Thymus (tissue), 14 donors: ENCODE results near the gene CCDC28A. TPM values are rescaled to one million over a fixed set of nuclear protein-coding genes. Genes with fewer than 3 reads are reported as not detected.
"Not testable (repeated sequence)": the region's sequence is repeated elsewhere in the genome, so short reads cannot be mapped to it uniquely, and the experiment has no call there.

Experiments
- DNase-seq, 9 donors: peaks; one replicate each; pipeline ENCODE4 v3.0.0-alpha.2; 2013; ENCODE audit warnings: low spot score in 9 of 9, low read depth in 6 of 9, missing footprints in 1 of 9
- H3K27ac ChIP-seq, 2 donors: one replicate each; pipeline ENCODE4 v1.5.1; 2013; ENCODE audit warnings: control low read depth in 1 of 2, low read depth in 1 of 2, low read length in 1 of 2, mild to moderate bottlenecking in 1 of 2, moderate library complexity in 1 of 2
- H3K27me3 ChIP-seq, 2 donors: one replicate each; pipeline ENCODE4 v1.5.1; 2013; ENCODE audit warnings: low read length in 1 of 2; ENCODE audit not compliant: control insufficient read depth in 2 of 2, insufficient read depth in 1 of 2
- H3K36me3 ChIP-seq, 2 donors: one replicate each; pipeline ENCODE4 v1.5.1; 2013; ENCODE audit warnings: low read length in 1 of 2, mild to moderate bottlenecking in 1 of 2, moderate library complexity in 1 of 2; ENCODE audit not compliant: control insufficient read depth in 2 of 2, insufficient read depth in 2 of 2
- H3K4me1 ChIP-seq, 2 donors: one replicate each; pipeline ENCODE4 v1.5.1; 2013; ENCODE audit warnings: low read length in 2 of 2; ENCODE audit not compliant: control insufficient read depth in 2 of 2, insufficient read depth in 2 of 2
- H3K4me3 ChIP-seq, 2 donors: one replicate each; pipeline ENCODE4 v1.5.1; 2013; ENCODE audit warnings: low read length in 2 of 2, control low read depth in 1 of 2, mild to moderate bottlenecking in 1 of 2
- H3K9me3 ChIP-seq, 2 donors: one replicate each; pipeline ENCODE4 v1.5.1; 2013; ENCODE audit warnings: low read length in 1 of 2, mild to moderate bottlenecking in 1 of 2; ENCODE audit not compliant: control insufficient read depth in 2 of 2, insufficient read depth in 1 of 2
- WGBS: extraction: QIAGEN DNeasy Blood & Tissue Kit; methylation state at CpG from one replicate; pipeline ENCODE4 v1.1.7; 2013; 5-methylcytosine and 5-hydroxymethylcytosine counted together
- long read RNA-seq, 10 donors: transcript quantifications; one replicate each; lab custom pipeline, GENCODE V29; 2026
- polyA plus RNA-seq: library from polyadenylated mRNA; stranded (reverse); fragments of 200-250 nt; gene quantifications from one replicate; pipeline ENCODE4 v1.2.3, GENCODE V29; 2013
- total RNA-seq: library from RNA; stranded (reverse); fragments of 120-200 nt; gene quantifications from one replicate; pipeline ENCODE4 v1.2.4, GENCODE V29; 2013
- donor health status: healthy.

Gene CCDC28A
- total RNA-seq (35.6 TPM), polyA plus RNA-seq (60.3 TPM)
- long read RNA-seq, donor 1, partial matches to known transcripts, result 0 of 1 reads
- long read RNA-seq, donor 1, other reads (novel, unspliced or antisense), result 0 of 1 reads
- long read RNA-seq, donor 2, result 0 reads
- long read RNA-seq, donor 3, transcript CCDC28A-202 (6 exons, 1,505 nt), result major isoform, 10 of 32 reads
- long read RNA-seq, donor 3, partial matches to known transcripts, result 17 of 32 reads
- long read RNA-seq, donor 3, other reads (novel, unspliced or antisense), result 5 of 32 reads
- long read RNA-seq, donor 4, transcript CCDC28A-202 (6 exons, 1,505 nt), result major isoform, 5 of 5 reads
- long read RNA-seq, donor 4, partial matches to known transcripts, result 0 of 5 reads
- long read RNA-seq, donor 4, other reads (novel, unspliced or antisense), result 0 of 5 reads
- long read RNA-seq, donor 5, transcript CCDC28A-202 (6 exons, 1,505 nt), result major isoform, 17 of 22 reads
- long read RNA-seq, donor 5, partial matches to known transcripts, result 0 of 22 reads
- long read RNA-seq, donor 5, other reads (novel, unspliced or antisense), result 5 of 22 reads
- long read RNA-seq, donor 6, transcript CCDC28A-202 (6 exons, 1,505 nt), result major isoform, 13 of 13 reads
- long read RNA-seq, donor 6, partial matches to known transcripts, result 0 of 13 reads
- long read RNA-seq, donor 6, other reads (novel, unspliced or antisense), result 0 of 13 reads
- long read RNA-seq, donor 7, transcript CCDC28A-202 (6 exons, 1,505 nt), result major isoform, 11 of 20 reads
- long read RNA-seq, donor 7, partial matches to known transcripts, result 9 of 20 reads
- long read RNA-seq, donor 7, other reads (novel, unspliced or antisense), result 0 of 20 reads
- long read RNA-seq, donor 8, partial matches to known transcripts, result 0 of 2 reads
- long read RNA-seq, donor 8, other reads (novel, unspliced or antisense), result 0 of 2 reads
- long read RNA-seq, donor 9, transcript CCDC28A-202 (6 exons, 1,505 nt), result major isoform, 7 of 7 reads
- long read RNA-seq, donor 9, partial matches to known transcripts, result 0 of 7 reads
- long read RNA-seq, donor 9, other reads (novel, unspliced or antisense), result 0 of 7 reads
- long read RNA-seq, donor 10, partial matches to known transcripts, result 0 of 3 reads
- long read RNA-seq, donor 10, other reads (novel, unspliced or antisense), result 0 of 3 reads

DNA sequence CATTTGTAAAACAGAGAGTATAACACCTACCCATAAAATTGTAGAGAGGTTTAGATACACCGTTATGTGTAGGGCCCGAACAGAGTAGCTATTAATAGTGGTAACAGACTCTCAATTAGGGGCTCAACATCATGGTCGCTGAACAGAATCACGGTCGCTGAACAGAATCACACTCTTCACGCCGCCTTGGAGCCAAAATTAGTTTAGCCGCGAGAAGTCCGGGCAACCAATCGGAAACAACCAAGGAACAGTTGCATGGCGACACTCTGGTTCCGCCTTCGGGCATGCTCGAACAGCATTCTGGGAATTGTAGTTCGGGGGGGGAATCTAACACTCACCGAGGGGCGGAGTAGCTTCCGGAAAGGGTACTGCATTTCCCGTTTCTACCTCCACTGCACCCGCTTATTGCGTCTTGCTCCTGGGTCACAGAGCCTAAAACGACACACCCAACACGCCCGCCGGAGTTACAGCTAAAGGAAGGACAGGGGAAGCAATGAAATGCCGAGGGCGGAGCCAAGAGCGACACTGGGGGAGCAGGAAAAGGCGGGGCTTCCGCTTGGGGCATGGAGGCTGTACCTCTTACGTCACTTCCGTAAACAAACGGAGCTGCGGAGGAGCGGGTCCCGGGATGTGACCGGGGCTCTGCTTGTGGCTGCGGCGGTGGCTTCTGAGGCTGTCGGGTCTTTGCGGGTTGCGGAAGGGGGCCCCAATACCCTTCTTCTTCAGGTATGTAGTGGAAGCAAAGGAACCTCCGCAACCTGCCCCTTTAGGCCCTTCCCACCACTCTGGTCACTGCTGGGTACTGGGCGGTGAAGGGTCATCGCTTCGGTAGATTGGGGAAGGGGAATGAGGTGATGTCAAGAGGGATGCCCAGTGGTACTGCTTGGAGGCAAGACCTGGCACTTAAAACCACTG lies at the start of gene CCDC28A:
CCDC28A (plus strand) TSS at position 593 of the 915 bp plus-strand sequence. CDS start 2,352 bp downstream, outside the sequence.
- DNase-seq, result peak; percentile 93 to 98 (median 97)
- Histone ChIP-seq H3K36me3 (peaks cover 0 to 7% of the 10 kb centered on the region in 2 donors), H3K27me3 (no peaks in the 10 kb centered on the region), H3K4me1 (peaks cover 10 to 13% of the 10 kb centered on the region in 2 donors), H3K27ac (peak within 1 kb of the TSS; percentile 99), H3K9me3 (no peaks in the 10 kb centered on the region), H3K4me3 (peak within 1 kb of the TSS; percentile 65 to 86)
- under 1% methylated on average over 47 of the region's 47 CpGs for WGBS

- H3K27ac ChIP-seq, result no peak overlapping the region
- H3K4me1 ChIP-seq, result no peaks in the 10 kb centered on the region
- H3K36me3 ChIP-seq, result no peaks in the 10 kb centered on the region
- no peak overlapping the region for H3K4me3 ChIP-seq
- DNase-seq, result no peak
- H3K9me3 ChIP-seq, result no peaks in the 10 kb centered on the region
- WGBS, result 60% methylated on average over 3 of the region's 3 CpGs
- no peaks in the 10 kb centered on the region for H3K27me3 ChIP-seq
Observed at GRCh38 chr6:138724015-138724414, 49.6 kb upstream of the CCDC28A start.

DNA sequence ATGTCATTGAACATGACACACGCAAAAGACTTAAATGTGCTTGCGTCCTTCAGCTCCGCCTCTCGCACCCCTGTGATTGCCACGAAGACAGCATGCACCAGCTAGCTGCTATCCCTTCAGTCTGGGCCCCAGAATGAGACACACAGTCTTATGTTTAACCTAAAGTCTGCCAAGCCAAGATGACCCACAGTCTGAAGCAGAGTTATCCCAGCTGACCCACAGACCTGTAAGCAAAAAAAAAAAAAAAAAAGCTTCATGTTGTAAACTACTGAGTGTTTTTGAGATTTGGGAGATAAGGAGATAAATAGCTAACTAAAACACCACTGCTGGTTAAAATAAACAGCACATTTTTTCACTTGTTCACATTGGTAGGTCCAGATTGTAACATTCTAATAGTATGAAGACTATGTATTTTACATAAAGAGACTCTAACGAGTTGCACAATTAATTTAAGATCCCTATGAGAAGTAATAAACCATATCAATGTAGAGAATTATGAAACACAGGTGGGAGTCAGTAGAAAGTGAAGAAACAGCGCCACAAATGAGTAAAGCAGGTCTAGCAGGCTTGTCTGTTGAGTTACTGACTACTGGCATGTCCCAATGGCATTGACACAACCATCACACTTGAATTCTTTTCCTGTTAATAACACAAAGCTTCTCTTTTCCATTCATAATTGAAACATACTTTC lies 47.4 kb upstream of the CCDC28A start:
- Histone ChIP-seq H3K27me3 (no peaks in the 10 kb centered on the region), H3K4me3 (no peak overlapping the region), H3K27ac (no peak overlapping the region), H3K4me1 (no peaks in the 10 kb centered on the region), H3K9me3 (no peaks in the 10 kb centered on the region), H3K36me3 (no peaks in the 10 kb centered on the region)
- DNase-seq, result no peak
- 97% methylated on average over 7 of the region's 7 CpGs for WGBS

- WGBS, result 97% methylated on average over 3 of the region's 3 CpGs
- Histone ChIP-seq H3K4me1 (no peaks in the 10 kb centered on the region), H3K36me3 (no peaks in the 10 kb centered on the region), H3K9me3 (no peaks in the 10 kb centered on the region), H3K27ac (no peak overlapping the region), H3K4me3 (no peak overlapping the region), H3K27me3 (no peaks in the 10 kb centered on the region)
- DNase-seq, result no peak
Observed at GRCh38 chr6:138726757-138727097, 46.8 kb upstream of the CCDC28A start.

DNA sequence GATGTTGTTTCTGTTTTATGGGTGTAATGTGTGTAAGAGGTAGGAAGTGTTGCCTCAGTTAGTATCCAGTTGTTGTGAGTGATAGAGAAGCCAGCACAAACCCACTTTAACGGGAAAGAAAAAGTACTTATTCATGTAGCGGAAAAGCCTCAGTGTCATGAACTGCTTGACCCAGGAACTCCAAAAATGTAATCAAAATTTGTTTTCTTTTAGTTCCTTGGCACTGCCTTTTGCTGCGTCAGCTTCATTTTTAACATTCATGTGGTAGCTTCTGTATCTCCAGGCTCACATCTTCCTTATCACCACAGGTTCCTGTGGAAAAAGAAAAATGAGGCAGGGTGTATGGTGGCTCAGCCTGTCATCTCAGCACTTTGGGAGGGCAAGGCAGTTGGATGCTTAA lies 46.4 kb upstream of the CCDC28A start:
- no peak for DNase-seq
- H3K27me3 ChIP-seq, result no peaks in the 10 kb centered on the region
- no peaks in the 10 kb centered on the region for H3K4me1 ChIP-seq
- H3K36me3 ChIP-seq, result no peaks in the 10 kb centered on the region
- H3K9me3 ChIP-seq, result no peaks in the 10 kb centered on the region
- 98% methylated on average over 3 of the region's 3 CpGs for WGBS
- no peak overlapping the region for H3K27ac ChIP-seq
- no peak overlapping the region for H3K4me3 ChIP-seq

DNA sequence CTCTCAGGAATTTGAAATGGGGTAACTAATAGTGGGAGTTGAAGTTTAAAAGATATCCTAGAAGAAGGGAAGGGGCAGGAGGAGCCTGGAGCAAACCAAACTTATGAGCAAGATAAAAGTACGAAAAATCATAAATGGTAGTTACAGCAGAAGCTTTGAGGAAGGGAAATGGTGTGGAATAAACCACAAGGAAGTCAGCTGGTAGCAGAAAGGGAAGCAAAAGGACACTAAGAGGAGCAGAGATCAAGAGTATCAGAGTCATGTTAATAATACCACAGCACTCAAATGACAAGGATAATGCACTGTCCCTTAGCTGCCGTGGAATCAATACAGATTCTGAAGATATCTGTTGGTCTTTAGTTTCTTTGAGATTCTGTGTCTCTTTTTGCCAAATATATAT lies 44.9 kb upstream of the CCDC28A start:
- 18% methylated on average over 2 of the region's 2 CpGs for WGBS
- Histone ChIP-seq H3K36me3 (no peaks in the 10 kb centered on the region), H3K4me1 (no peaks in the 10 kb centered on the region), H3K27me3 (no peaks in the 10 kb centered on the region), H3K27ac (no peak overlapping the region), H3K9me3 (no peaks in the 10 kb centered on the region), H3K4me3 (no peak overlapping the region)
- DNase-seq, result no peak

GRCh38 chr6:138730037-138730436 lies 43.5 kb upstream of the CCDC28A start:
- not testable (repeated sequence) for H3K27ac ChIP-seq, H3K4me1 ChIP-seq, H3K4me3 ChIP-seq, DNase-seq, H3K36me3 ChIP-seq, H3K9me3 ChIP-seq, H3K27me3 ChIP-seq
- WGBS, result over 99% methylated on average over 5 of the region's 5 CpGs

DNA sequence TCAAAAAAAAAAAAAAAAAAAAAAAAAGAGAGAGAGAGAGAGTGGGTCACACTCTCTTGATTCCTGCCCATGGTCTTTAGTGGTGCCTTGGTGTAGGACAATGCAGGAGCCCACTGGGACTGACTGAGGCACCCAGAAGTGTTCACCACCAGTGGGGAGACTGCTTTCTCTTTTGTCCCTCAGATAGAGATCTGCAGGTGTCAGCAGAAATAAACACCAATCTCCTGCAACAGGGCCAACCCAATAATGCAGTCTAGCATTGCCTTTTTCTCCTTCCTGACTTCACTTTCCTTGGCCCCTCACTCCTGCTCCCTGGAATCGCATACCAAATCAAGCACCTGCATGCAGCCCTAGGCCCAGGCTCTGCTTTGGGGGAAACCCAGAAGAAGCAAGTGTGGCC lies 39.0 kb upstream of the CCDC28A start:
- Histone ChIP-seq H3K4me3 (no peak overlapping the region), H3K36me3 (no peaks in the 10 kb centered on the region), H3K27me3 (no peaks in the 10 kb centered on the region), H3K9me3 (peaks cover 0 to 6% of the 10 kb centered on the region in 2 donors), H3K4me1 (no peaks in the 10 kb centered on the region), H3K27ac (no peak overlapping the region)
- DNase-seq, result no peak
- WGBS, result 94% methylated on average over 1 of the region's 1 CpG
